IMR-90 (cell line): ENCODE data around the gene GRIA4. TPM values are rescaled to one million over a fixed set of nuclear protein-coding genes. Genes with fewer than 3 reads are reported as not detected.

Experiments used
- ATAC-seq: fragments of 200-7000 bp; cut with Tn5 transposase; 2 replicates; pipeline ENCODE4 v1.9.1; 2020; ENCODE audit warnings: low read depth, mild to moderate bottlenecking, moderate library complexity
- BruUV-seq: library from RNA; stranded (reverse); fragments of 400-500 nt; replicated peaks from 2 replicates; lab custom pipeline; 2021; lab: Mats Ljungman, UMichigan
- CTCF ChIA-PET: fragments of 300-600 bp; formaldehyde crosslinking; extraction: SDS; loops from one replicate; lab custom pipeline; 2021; ENCODE audit warnings: antibody characterized with exemption; lab: Yijun Ruan, JAX
- POLR2A ChIA-PET: fragments of 300-600 bp; sonication (Branson Sonifier 250); formaldehyde crosslinking; loops from one replicate; lab custom pipeline; 2022; ENCODE audit warnings: antibody characterized with exemption; ENCODE audit not compliant: unreplicated experiment; lab: Charles Lee
- DNase-seq: peaks from one replicate; pipeline ENCODE4 v3.0.0; 2013
- H2AFZ ChIP-seq: replicated peaks from 2 replicates; pipeline ENCODE3; 2013; ENCODE audit warnings: low read length, mild to moderate bottlenecking; ENCODE audit not compliant: poor library complexity
- H2AK5ac ChIP-seq: 2 replicates; pipeline ENCODE4 v1.6.1; 2013; ENCODE audit warnings: low read depth, low read length, inconsistent platforms
- H2AK9ac ChIP-seq: replicated peaks from 2 replicates; pipeline ENCODE3; 2013; ENCODE audit warnings: mild to moderate bottlenecking, low read depth, low read length, moderate library complexity; ENCODE audit not compliant: poor library complexity
- H2BK120ac ChIP-seq: 2 replicates; pipeline ENCODE4 v1.6.1; 2013; ENCODE audit warnings: low read depth, low read length, inconsistent platforms
- H2BK15ac ChIP-seq: 3 replicates; pipeline ENCODE4 v1.6.1; 2013; ENCODE audit warnings: low read depth, low read length, inconsistent platforms
- H2BK20ac ChIP-seq: 2 replicates; pipeline ENCODE4 v1.6.1; 2013; ENCODE audit warnings: low read depth, mild to moderate bottlenecking, inconsistent platforms, low read length, moderate library complexity
- H2BK5ac ChIP-seq: 2 replicates; pipeline ENCODE4 v1.6.1; 2013; ENCODE audit warnings: mild to moderate bottlenecking, low read depth, low read length, inconsistent platforms; ENCODE audit not compliant: poor library complexity, severe bottlenecking
- H3K14ac ChIP-seq: replicated peaks from 2 replicates; pipeline ENCODE4 v1.6.1; 2013; ENCODE audit warnings: low read depth, low read length, inconsistent platforms
- H3K18ac ChIP-seq: 2 replicates; pipeline ENCODE4 v1.6.1; 2013; ENCODE audit warnings: low read depth, low read length, control low read depth
- H3K23ac ChIP-seq: 2 replicates; pipeline ENCODE4 v1.6.1; 2013; ENCODE audit warnings: low read depth, low read length, inconsistent platforms
- H3K27ac ChIP-seq: 2 replicates; pipeline ENCODE4 v1.5.1; 2013; ENCODE audit warnings: mild to moderate bottlenecking, control low read depth, low read length; ENCODE audit not compliant: insufficient read depth
- H3K27me3 ChIP-seq: 2 replicates; pipeline ENCODE4 v1.6.1; 2013; ENCODE audit warnings: low read length; ENCODE audit not compliant: control insufficient read depth, insufficient read depth
- H3K36me3 ChIP-seq: 2 replicates; pipeline ENCODE4 v1.6.1; 2013; ENCODE audit warnings: low read length, mixed read lengths; ENCODE audit not compliant: control insufficient read depth, insufficient read depth
- H3K4ac ChIP-seq: 2 replicates; pipeline ENCODE4 v1.6.1; 2013; ENCODE audit warnings: low read depth, low read length, inconsistent platforms
- H3K4me1 ChIP-seq: 2 replicates; pipeline ENCODE4 v1.6.1; 2013; ENCODE audit warnings: low read length, mixed read lengths; ENCODE audit not compliant: control insufficient read depth, insufficient read depth
- H3K4me2 ChIP-seq: 2 replicates; pipeline ENCODE4 v1.6.1; 2013; ENCODE audit warnings: low read depth, mild to moderate bottlenecking, control low read depth, low read length, moderate library complexity
- H3K4me3 ChIP-seq: 2 replicates; pipeline ENCODE4 v1.5.1; 2013; ENCODE audit warnings: low read depth, mild to moderate bottlenecking, control low read depth, low read length, moderate library complexity; ENCODE audit not compliant: insufficient read depth
- H3K56ac ChIP-seq: 2 replicates; pipeline ENCODE4 v1.6.1; 2013; ENCODE audit warnings: low read length, inconsistent platforms; ENCODE audit not compliant: insufficient read depth; ENCODE audit errors: extremely low read depth
- H3K79me1 ChIP-seq, 2 experiments: 2 replicates each; pipeline ENCODE4 v1.6.1; 2013; ENCODE audit warnings: low read length in 2 of 2, inconsistent platforms in 1 of 2, low read depth in 1 of 2
- H3K9ac ChIP-seq: 2 replicates; pipeline ENCODE4 v1.6.1; 2013; ENCODE audit warnings: low read depth, low read length, control low read depth
- H3K9me1 ChIP-seq: 2 replicates; pipeline ENCODE4 v1.6.1; 2013; ENCODE audit warnings: low read length, inconsistent platforms; ENCODE audit not compliant: insufficient read depth
- H3K9me3 ChIP-seq: 2 replicates; pipeline ENCODE4 v1.6.1; 2013; ENCODE audit warnings: low read length; ENCODE audit not compliant: control insufficient read depth, insufficient read depth
- H4K20me1 ChIP-seq: 2 replicates; pipeline ENCODE4 v1.6.1; 2013; ENCODE audit warnings: low read length, inconsistent platforms; ENCODE audit not compliant: insufficient read depth
- H4K5ac ChIP-seq: 2 replicates; pipeline ENCODE4 v1.6.1; 2013; ENCODE audit warnings: mild to moderate bottlenecking, low read depth, low read length, control low read depth
- H4K8ac ChIP-seq, 2 experiments: 2 replicates each; pipeline ENCODE4 v1.6.1; 2013; ENCODE audit warnings: low read depth in 2 of 2, low read length in 2 of 2, control low read depth in 1 of 2, inconsistent platforms in 1 of 2
- H4K91ac ChIP-seq: 2 replicates; pipeline ENCODE4 v1.6.1; 2013; ENCODE audit warnings: low read depth, low read length, inconsistent platforms; ENCODE audit not compliant: insufficient read depth
- FOS ChIP-seq: fragments of 150-350 bp; IDR thresholded peaks from 2 replicates; pipeline ENCODE4 v1.6.1; 2016; ENCODE audit warnings: low read depth, low read length
- MAFK ChIP-seq: IDR thresholded peaks from 2 replicates; pipeline ENCODE4 v1.6.1; 2012; ENCODE audit warnings: low read depth, low read length, improper control_type of control experiment
- WGBS, 2 experiments: methylation state at CpG; one replicate each; pipeline versions ENCODE4 v1.1.5 to v1.1.7; 2013; ENCODE audit warnings: missing lambda C conversion rate in 2 of 2; ENCODE audit not compliant: insufficient read length in 1 of 2; ENCODE audit errors: extremely low coverage in 2 of 2; 5-methylcytosine and 5-hydroxymethylcytosine counted together
- dilution Hi-C: fragments of 300-500 bp; cut with HindIII; formaldehyde crosslinking; loops from one replicate; pipeline ENCODE4 v1.14.3; 2018; ENCODE audit warnings: low sequenced_read_pairs; ENCODE audit not compliant: unreplicated experiment
- in situ Hi-C: fragments of 300-500 bp; cut with MboI; formaldehyde crosslinking; loops from 3 replicates; pipeline ENCODE4 v1.14.3; 2019; ENCODE audit warnings: low sequenced_read_pairs, inconsistent platforms, mixed read lengths
- intact Hi-C: fragments of 100-400 bp; cut with micrococcal nuclease; formaldehyde crosslinking; loops from 2 replicates; pipeline ENCODE4 v1.10.0; 2022
- polyA plus RNA-seq, 3 experiments: library from polyadenylated mRNA; depleted of rRNA; stranded (reverse); fragments of >200 nt; gene quantifications; 2 replicates each; pipeline ENCODE4 v1.2.3, GENCODE V29; 2012; ENCODE audit warnings: low replicate concordance in 1 of 3
- total RNA-seq: library from RNA; depleted of rRNA; stranded (reverse); fragments of >200 nt; gene quantifications from 2 replicates; pipeline ENCODE4 v1.2.3, GENCODE V29; 2012

Gene GRIA4
- total and polyA plus RNA-seq, 2 of the 4 experiments (the other 2 are of a cell fraction), result 0.36 to 1.0 TPM

DNA sequence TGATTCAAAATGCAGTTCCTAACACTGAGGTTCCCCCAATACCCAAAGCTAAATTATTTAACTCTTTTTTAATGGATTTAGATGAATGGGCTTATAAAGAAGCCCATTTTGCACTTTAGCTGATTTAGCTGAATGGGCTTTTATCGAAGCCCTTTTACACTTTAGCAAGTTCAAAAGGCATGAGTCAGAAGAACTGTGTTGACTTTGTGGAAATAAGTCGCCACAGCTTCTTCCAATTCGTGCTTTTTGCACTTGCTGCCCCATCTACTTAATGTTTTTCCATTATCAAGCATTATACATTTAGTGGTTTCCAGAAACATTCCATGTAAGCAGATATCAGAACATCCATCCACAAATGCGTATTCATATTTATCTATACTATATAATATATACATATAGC lies 20.5 kb upstream of the GRIA4 start:
- no TSS peak for BruUV-seq
- peak; percentile 42; the same call in 1 of the 2 replicates for TF ChIP-seq MAFK
- no peak for TF ChIP-seq FOS
- Histone ChIP-seq H3K18ac (no peak overlapping the region), H3K4me3 (no peak overlapping the region), H3K27me3 (no peaks in the 10 kb centered on the region), H3K9ac (no peak overlapping the region), H2BK120ac (no peak overlapping the region), H3K36me3 (no peaks in the 10 kb centered on the region), H3K23ac (no peak overlapping the region), H2AK9ac (no peak overlapping the region), H4K91ac (no peak overlapping the region), H2BK15ac (no peak overlapping the region), H4K20me1 (no peaks in the 10 kb centered on the region), H3K9me1 (no peaks in the 10 kb centered on the region), H3K4ac (no peak overlapping the region), H2AK5ac (no peak overlapping the region), H4K8ac (no peak overlapping the region), H3K9me3 (no peaks in the 10 kb centered on the region), H3K79me1 (no peaks in the 10 kb centered on the region), H2BK20ac (0 out of 2 replicates have a peak overlapping the region, but pooled peaks have one; percentile 10), H3K56ac (no peak overlapping the region), H3K14ac (0 out of 2 replicates have a peak overlapping the region, but pooled peaks have one; percentile 1), H3K4me1 (no peaks in the 10 kb centered on the region; the same call in 1 of the 2 replicates), H3K4me2 (no peak overlapping the region), H2AFZ (no peak overlapping the region), H3K27ac (no peak overlapping the region), H4K5ac (no peak overlapping the region), H2BK5ac (no peak overlapping the region)
- ATAC-seq, result no peak
- WGBS, 2 experiments, result no CpG with 5 or more reads among the region's 4 CpGs
- CTCF ChIA-PET, result no interaction called here
- intact Hi-C loops (no loop called here), in situ Hi-C loops (no loop called here), dilution Hi-C loops (no loop called here)
- POLR2A ChIA-PET, result no interaction called here
- peak; percentile 30 for DNase-seq
